ENCODE results near the gene COX7A2L. TPM values are rescaled to one million over a fixed set of nuclear protein-coding genes. Genes with fewer than 3 reads are reported as not detected.

Gene COX7A2L
- polyA plus RNA-seq, 1 donor (not counting 4 experiments of a cell fraction or from before 2014, with no cell fraction given) = 172 TPM

- no peak overlapping the region for H3K4me2 ChIP-seq (ENCODE audit: control insufficient read depth, extremely low read depth, insufficient read depth, low read depth, low read length)
- dilution Hi-C loops (cut with MboI; ENCODE audit: extremely low pct_ligation_motif_present, low sequenced_read_pairs) = no loop called here
Observed at GRCh38 chr2:42392191-42392590, 31.2 kb upstream of the COX7A2L start.

GRCh38 chr2:42390401-42390969, 29.5 kb upstream of the COX7A2L start:
- no peak overlapping the region for H3K4me3 ChIP-seq (ENCODE audit: control insufficient read depth in 2 of 3, extremely low read depth in 1 of 3, insufficient read depth in 2 of 3, low read depth in 1 of 3, low read length in 3 of 3)
- no peaks in the 10 kb centered on the region for H3K79me2 ChIP-seq (ENCODE audit: control insufficient read depth, insufficient read depth, low read length)
- H2AFZ ChIP-seq (ENCODE audit: control insufficient read depth, low read length) = no peak overlapping the region
- H3K36me3 ChIP-seq (ENCODE audit: control insufficient read depth in 2 of 2, extremely low read depth in 1 of 2, insufficient read depth in 2 of 2, low read length in 2 of 2) = no peaks in the 10 kb centered on the region
- no peaks in the 10 kb centered on the region for H3K27me3 ChIP-seq (ENCODE audit: control insufficient read depth, extremely low read depth, insufficient read depth, low read length)
- no peak for TF ChIP-seq EZH2 (IDR thresholded peaks at IDR 0.05; ENCODE audit: low read length)
- no peak for TF ChIP-seq CTCF (optimal IDR thresholded peaks at IDR 0.05 in 1 of 3, IDR thresholded peaks at IDR 0.05 in 1 of 3, conservative IDR thresholded peaks at IDR 0.05 in 1 of 3; ENCODE audit: extremely low read depth in 1 of 3, insufficient read depth in 2 of 3, low read length in 3 of 3)
- no peaks in the 10 kb centered on the region for H3K4me1 ChIP-seq (ENCODE audit: control insufficient read depth, extremely low read depth, insufficient read depth, low read length)
- H3K9me1 ChIP-seq (ENCODE audit: control insufficient read depth, extremely low read depth, insufficient read depth, low read length) = no peaks in the 10 kb centered on the region
- no peak overlapping the region for H3K27ac ChIP-seq (ENCODE audit: control insufficient read depth, insufficient read depth, low read length)
- H3K9me3 ChIP-seq (ENCODE audit: control insufficient read depth, low read depth, low read length) = no peaks in the 10 kb centered on the region
- dilution Hi-C loops (cut with MboI; ENCODE audit: extremely low pct_ligation_motif_present, low sequenced_read_pairs) = no loop called here
- no peaks in the 10 kb centered on the region for H4K20me1 ChIP-seq (ENCODE audit: control insufficient read depth, extremely low read depth, insufficient read depth, low read length)
- no peak overlapping the region for H3K9ac ChIP-seq (ENCODE audit: control insufficient read depth, extremely low read depth, insufficient read depth, low read length)
- H3K4me2 ChIP-seq (ENCODE audit: control insufficient read depth, extremely low read depth, insufficient read depth, low read depth, low read length) = no peak overlapping the region
- DNase-seq (ENCODE audit: low read depth, low spot score) (no peak), FAIRE-seq (no peak)

More at GRCh38 chr2:42392191-42392590, 31.2 kb upstream of the COX7A2L start:
- no peak for FAIRE-seq
- Histone ChIP-seq H3K79me2 (ENCODE audit: control insufficient read depth, insufficient read depth, low read length) (no peaks in the 10 kb centered on the region), H4K20me1 (ENCODE audit: control insufficient read depth, extremely low read depth, insufficient read depth, low read length) (no peaks in the 10 kb centered on the region), H3K9ac (ENCODE audit: control insufficient read depth, extremely low read depth, insufficient read depth, low read length) (no peak overlapping the region), H2AFZ (ENCODE audit: control insufficient read depth, low read length) (no peak overlapping the region), H3K9me1 (ENCODE audit: control insufficient read depth, extremely low read depth, insufficient read depth, low read length) (no peaks in the 10 kb centered on the region), H3K27me3 (ENCODE audit: control insufficient read depth, extremely low read depth, insufficient read depth, low read length) (no peaks in the 10 kb centered on the region), H3K4me3 (ENCODE audit: control insufficient read depth in 2 of 3, extremely low read depth in 1 of 3, insufficient read depth in 2 of 3, low read depth in 1 of 3, low read length in 3 of 3) (no peak overlapping the region), H3K4me1 (ENCODE audit: control insufficient read depth, extremely low read depth, insufficient read depth, low read length) (no peaks in the 10 kb centered on the region), H3K9me3 (ENCODE audit: control insufficient read depth, low read depth, low read length) (no peaks in the 10 kb centered on the region), H3K36me3 (ENCODE audit: control insufficient read depth in 2 of 2, extremely low read depth in 1 of 2, insufficient read depth in 2 of 2, low read length in 2 of 2) (no peaks in the 10 kb centered on the region), H3K27ac (ENCODE audit: control insufficient read depth, insufficient read depth, low read length) (no peak overlapping the region)
- no peak for DNase-seq (ENCODE audit: low read depth, low spot score)
- TF ChIP-seq CTCF (optimal IDR thresholded peaks at IDR 0.05 in 1 of 3, IDR thresholded peaks at IDR 0.05 in 1 of 3, conservative IDR thresholded peaks at IDR 0.05 in 1 of 3; ENCODE audit: extremely low read depth in 1 of 3, insufficient read depth in 2 of 3, low read length in 3 of 3) = no peak
- no peak for TF ChIP-seq EZH2 (IDR thresholded peaks at IDR 0.05; ENCODE audit: low read length)

All from keratinocyte (primary cell).